ENCODE measurements around the gene MALT1. TPM values are rescaled to one million over a fixed set of nuclear protein-coding genes. Genes with fewer than 3 reads are reported as not detected.

The MALT1 gene
- 10 to 100 TPM; 49.8 to 55.8 (median 54.5) TPM for total RNA-seq
- total RNA-seq (2013), result 111 TPM

- ATAC-seq (peak; percentile 89 to 98 (median 90)), DNase-seq (peak; percentile 94 to 95)
- peaks cover 32 to 33% of the 10 kb centered on the region in 2 donors for H3K4me1 Mint-ChIP-seq
- H3K9me3 Mint-ChIP-seq, result no peaks in the 10 kb centered on the region
- Histone ChIP-seq H3K27me3 (ENCODE audit: control insufficient read depth, insufficient read depth, low read length) (no peaks in the 10 kb centered on the region), H3K4me3 (ENCODE audit: low read length) (peak within 1 kb of the TSS; percentile 60), H3K36me3 (ENCODE audit: control insufficient read depth, insufficient read depth, low read length) (no peaks in the 10 kb centered on the region), H3K9me3 (ENCODE audit: control insufficient read depth, insufficient read depth, low read length) (no peaks in the 10 kb centered on the region), H3K27ac (ENCODE audit: low read length) (peak within 1 kb of the TSS; percentile 76), H3K4me1 (ENCODE audit: control insufficient read depth, insufficient read depth, low read length) (peaks cover 19% of the 10 kb centered on the region)
- no peaks in the 10 kb centered on the region for H3K27me3 Mint-ChIP-seq (ENCODE audit: low read depth in 2 of 2)
- intact Hi-C loops (cut with micrococcal nuclease), result loop anchor here (1.0 to 5.0 kb wide), 3 partner anchors 46 to 91 kb away; no protein-coding TSS in a partner anchor
- no peak for TF ChIP-seq CTCF (IDR thresholded peaks at IDR 0.05)
- peak within 1 kb of the TSS; percentile 94 for H3K4me3 Mint-ChIP-seq
- H3K36me3 Mint-ChIP-seq, result no peaks in the 10 kb centered on the region
- H3K27ac Mint-ChIP-seq, result peak within 1 kb of the TSS; percentile 88 to 94
- WGBS (ENCODE audit: insufficient coverage), result under 1% methylated on average over 60 of the region's 60 CpGs
These were observed at the start of gene MALT1 for GRCh38 chr18:58671111-58671631. Gene MALT1, plus strand, starts transcription at chr18:58671465. Its CDS starts 179 bp downstream, at chr18:58671644.

- WGBS (ENCODE audit: insufficient coverage), result 92% methylated on average over 6 of the region's 6 CpGs
- no peaks in the 10 kb centered on the region for H3K36me3 ChIP-seq (ENCODE audit: control insufficient read depth, insufficient read depth, low read length)
- Mint-ChIP-seq H3K36me3 (no peaks in the 10 kb centered on the region), H3K4me1 (peaks cover 0 to under 1% of the 10 kb centered on the region in 2 donors), H3K9me3 (no peaks in the 10 kb centered on the region), H3K27me3 (ENCODE audit: low read depth in 2 of 2) (no peaks in the 10 kb centered on the region), H3K27ac (no peak overlapping the region), H3K4me3 (no peak overlapping the region)
- H3K4me1 ChIP-seq (ENCODE audit: control insufficient read depth, insufficient read depth, low read length), result no peaks in the 10 kb centered on the region
- DNase-seq (no peak), ATAC-seq (no peak)
- no peak for TF ChIP-seq CTCF (IDR thresholded peaks at IDR 0.05)
- H3K27me3 ChIP-seq (ENCODE audit: control insufficient read depth, insufficient read depth, low read length), result no peaks in the 10 kb centered on the region
- no peaks in the 10 kb centered on the region for H3K9me3 ChIP-seq (ENCODE audit: control insufficient read depth, insufficient read depth, low read length)
- no peak overlapping the region for H3K4me3 ChIP-seq (ENCODE audit: low read length)
- intact Hi-C loops (cut with micrococcal nuclease), result no loop called here
- no peak overlapping the region for H3K27ac ChIP-seq (ENCODE audit: low read length)
These were observed 47.3 kb upstream of the MALT1 start for GRCh38 chr18:58624011-58624410.

GRCh38 chr18:58625839-58626238 is 45.4 kb upstream of the MALT1 start:
- intact Hi-C loops (cut with micrococcal nuclease), result no loop called here

More at GRCh38 chr18:58625839-58626238, 45.4 kb upstream of the MALT1 start:
- ATAC-seq (no peak), DNase-seq (peak in 1 of 2 donors; percentile 24)
- Histone ChIP-seq H3K4me3 (ENCODE audit: low read length) (no peak overlapping the region), H3K27ac (ENCODE audit: low read length) (no peak overlapping the region), H3K9me3 (ENCODE audit: control insufficient read depth, insufficient read depth, low read length) (no peaks in the 10 kb centered on the region), H3K4me1 (ENCODE audit: control insufficient read depth, insufficient read depth, low read length) (no peaks in the 10 kb centered on the region), H3K36me3 (ENCODE audit: control insufficient read depth, insufficient read depth, low read length) (no peaks in the 10 kb centered on the region), H3K27me3 (ENCODE audit: control insufficient read depth, insufficient read depth, low read length) (no peaks in the 10 kb centered on the region)
- H3K9me3 Mint-ChIP-seq, result no peaks in the 10 kb centered on the region
- TF ChIP-seq CTCF (IDR thresholded peaks at IDR 0.05), result no peak
- H3K36me3 Mint-ChIP-seq, result no peaks in the 10 kb centered on the region
- WGBS (ENCODE audit: insufficient coverage), result 94% methylated on average over 10 of the region's 10 CpGs
- peaks cover 0 to 8% of the 10 kb centered on the region in 2 donors for H3K4me1 Mint-ChIP-seq
- peaks cover 0 to 3% of the 10 kb centered on the region in 2 donors for H3K27me3 Mint-ChIP-seq (ENCODE audit: low read depth in 2 of 2)
- H3K27ac Mint-ChIP-seq, result no peak overlapping the region
- no peak overlapping the region for H3K4me3 Mint-ChIP-seq

All from natural killer cell (primary cell).